HG02759 (cell line): ENCODE measurements around the gene NKX6-1.

Experiments
- ATAC-seq: cut with Tn5 transposase; IDR thresholded peaks from one replicate; pipeline ENCODE4 v1.9.1; 2021; ENCODE audit warnings: mild to moderate bottlenecking, moderate library complexity; ENCODE audit not compliant: unreplicated experiment

The NKX6-1 gene

GRCh38 chr4:84480082-84480481 is 19.0 kb downstream of the NKX6-1 start:
- no peak for ATAC-seq

DNA sequence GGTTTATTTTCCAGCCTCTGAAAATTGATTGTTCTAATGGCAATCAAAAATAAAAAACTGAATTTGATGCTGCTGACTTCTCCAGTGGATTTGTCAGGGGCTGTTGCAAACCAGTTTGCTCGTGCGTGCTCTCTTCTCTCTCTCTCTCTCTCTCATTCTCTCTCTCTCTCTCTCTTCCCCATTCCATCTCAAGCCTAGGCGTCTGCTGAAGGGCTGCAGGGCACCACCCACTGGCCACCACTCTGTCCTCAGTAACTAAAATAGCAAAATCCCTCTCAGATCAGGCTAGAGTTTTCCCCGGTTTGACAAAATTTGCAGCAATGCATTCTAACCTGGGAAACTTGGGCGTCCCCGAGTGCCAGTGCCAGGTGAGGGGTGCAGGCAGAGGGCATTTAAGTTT is 19.4 kb downstream of the NKX6-1 start:
- ATAC-seq = no peak

DNA sequence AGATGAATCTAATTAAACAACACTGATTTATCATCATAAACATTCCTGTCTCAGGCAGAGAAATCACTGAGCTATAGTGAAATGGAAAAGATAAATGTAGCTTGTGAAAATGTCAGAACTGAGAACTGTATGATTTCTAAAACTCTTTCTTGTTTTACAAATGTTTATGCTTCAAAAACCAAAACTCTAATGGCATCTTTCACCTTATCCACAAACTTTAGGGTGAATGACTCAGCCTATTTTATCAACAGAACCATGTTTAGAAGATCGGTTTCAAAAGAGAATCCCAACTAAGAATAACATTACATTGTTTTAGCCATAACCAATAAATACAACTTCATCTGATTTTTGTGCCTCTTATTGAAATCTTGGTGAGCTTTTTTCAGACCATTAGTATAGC is 21.4 kb downstream of the NKX6-1 start:
- ATAC-seq = no peak

DNA sequence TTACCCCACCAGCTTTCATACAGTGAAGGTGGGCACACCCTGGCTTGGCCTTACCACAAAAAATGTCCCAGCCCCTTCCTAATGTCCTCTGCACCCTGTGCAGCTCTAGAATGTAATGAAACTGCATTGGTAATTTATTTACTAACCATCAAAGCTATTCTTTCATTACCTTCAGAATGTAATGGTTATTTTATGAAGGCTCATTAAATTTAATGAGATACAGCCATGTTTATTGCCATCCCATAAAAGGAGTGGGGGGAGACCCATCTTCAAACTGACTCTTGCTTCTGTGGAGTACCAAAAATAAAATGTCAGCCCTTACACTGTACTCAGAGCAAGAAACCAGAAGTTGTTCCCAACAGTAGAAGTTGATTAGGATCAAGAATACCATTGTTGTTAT is 25.0 kb downstream of the NKX6-1 start:
- no peak for ATAC-seq

DNA sequence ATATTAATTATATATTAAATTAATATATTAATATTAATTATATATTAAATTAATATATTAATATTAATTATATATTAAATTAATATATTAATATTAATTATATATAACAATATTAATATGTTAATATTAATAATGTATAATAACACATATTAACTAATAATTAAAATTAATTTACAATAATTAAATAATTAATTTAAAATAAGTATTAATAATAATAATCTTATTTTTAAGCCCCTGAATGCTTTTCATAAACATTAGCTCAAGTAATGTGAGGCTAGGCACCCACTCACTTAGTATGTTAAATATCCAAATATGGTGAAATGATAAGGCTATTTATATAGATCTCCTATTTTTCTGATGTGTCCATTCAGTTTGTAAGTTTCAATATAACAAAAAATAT is 26.9 kb downstream of the NKX6-1 start:
- ATAC-seq = no peak

DNA sequence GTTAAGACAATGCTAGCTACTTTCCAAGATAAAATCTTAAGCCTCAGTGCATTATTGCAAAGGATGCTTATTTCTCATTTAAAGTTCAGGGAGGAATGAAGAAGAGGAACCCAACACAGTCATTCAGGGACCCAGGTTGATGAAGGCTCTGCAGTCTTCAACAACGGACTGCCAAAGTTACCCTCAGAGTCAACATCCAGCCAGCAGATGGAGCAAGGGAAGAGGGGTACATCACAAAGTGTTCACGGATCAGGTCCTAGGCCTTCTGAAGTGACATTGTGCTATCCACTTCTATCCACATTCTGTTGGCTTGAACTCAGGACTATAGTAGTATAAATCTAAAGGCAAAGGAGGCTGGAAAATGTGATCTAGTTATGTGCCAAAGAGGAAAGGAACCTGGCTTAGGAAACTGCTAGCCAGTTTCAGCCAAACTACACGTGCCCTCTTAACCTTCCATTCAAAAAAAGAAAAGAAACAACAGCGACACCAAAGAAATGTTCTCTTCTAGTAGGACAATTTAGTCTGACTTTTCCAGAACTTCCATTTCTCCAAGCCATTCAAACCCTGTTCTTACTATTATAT is 28.8 kb downstream of the NKX6-1 start:
- ATAC-seq = no peak

DNA sequence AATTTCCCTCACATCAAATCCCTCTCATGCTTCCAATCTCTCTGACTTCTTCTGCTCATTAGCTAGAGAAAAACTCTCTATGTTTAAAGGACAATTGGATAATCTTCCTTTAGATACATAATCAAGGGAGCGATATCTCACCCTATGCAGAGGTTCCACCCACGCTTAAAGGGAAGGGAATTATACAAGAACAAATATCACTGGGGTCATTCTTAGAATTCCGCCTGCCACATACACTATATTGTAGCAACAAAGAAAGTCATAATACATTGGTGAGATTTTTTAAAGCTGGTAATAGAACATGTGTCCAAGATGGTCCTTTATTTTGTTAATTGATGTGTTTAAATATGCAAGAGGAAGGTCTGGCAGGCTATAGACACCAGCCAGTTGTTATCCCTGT is 31.5 kb downstream of the NKX6-1 start:
- no peak for ATAC-seq

GRCh38 chr4:84459783-84460182 is 39.3 kb downstream of the NKX6-1 start:
- ATAC-seq = no peak

DNA sequence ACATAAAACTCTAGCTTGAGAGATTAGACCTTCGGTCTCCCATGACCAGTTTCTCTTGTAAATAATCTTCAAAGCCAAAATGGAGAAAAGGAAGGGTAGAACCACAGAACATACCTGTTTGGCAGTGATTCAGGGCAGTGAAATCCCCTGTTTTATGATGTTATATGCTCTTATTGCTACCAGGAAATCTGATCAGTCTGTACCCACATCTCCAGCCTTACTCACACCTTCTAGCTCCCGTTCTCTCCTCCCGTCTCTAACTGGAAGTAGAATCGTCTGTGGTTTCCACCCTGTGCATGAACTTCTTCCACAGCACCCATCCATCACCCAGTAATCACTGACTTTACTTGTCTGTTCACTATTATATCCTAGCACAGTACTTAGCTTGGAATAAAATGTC is 42.9 kb downstream of the NKX6-1 start:
- ATAC-seq = no peak

DNA sequence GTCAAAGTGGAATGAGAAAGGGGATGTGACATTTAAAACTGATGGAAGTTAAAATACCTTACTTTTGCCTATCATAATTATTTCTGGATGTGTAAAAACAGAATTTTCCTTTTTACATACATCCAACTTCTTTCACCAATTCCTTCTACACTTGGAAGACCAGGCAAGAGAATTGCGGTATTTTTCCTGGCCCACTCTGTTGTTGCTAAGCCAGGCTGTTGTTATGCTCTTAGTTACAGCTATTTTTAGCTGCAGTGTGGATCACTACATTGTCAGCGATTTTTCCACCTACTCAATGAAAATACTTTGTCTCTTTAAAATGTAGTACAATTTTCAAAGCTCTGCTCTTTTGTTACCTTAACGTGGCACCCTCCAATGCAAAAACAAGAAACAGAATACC is 43.4 kb downstream of the NKX6-1 start:
- ATAC-seq = no peak

GRCh38 chr4:84451546-84451945 is 47.5 kb downstream of the NKX6-1 start:
- no peak for ATAC-seq

- ATAC-seq = no peak
Observed at GRCh38 chr4:84443523-84443922, 55.6 kb downstream of the NKX6-1 start.

DNA sequence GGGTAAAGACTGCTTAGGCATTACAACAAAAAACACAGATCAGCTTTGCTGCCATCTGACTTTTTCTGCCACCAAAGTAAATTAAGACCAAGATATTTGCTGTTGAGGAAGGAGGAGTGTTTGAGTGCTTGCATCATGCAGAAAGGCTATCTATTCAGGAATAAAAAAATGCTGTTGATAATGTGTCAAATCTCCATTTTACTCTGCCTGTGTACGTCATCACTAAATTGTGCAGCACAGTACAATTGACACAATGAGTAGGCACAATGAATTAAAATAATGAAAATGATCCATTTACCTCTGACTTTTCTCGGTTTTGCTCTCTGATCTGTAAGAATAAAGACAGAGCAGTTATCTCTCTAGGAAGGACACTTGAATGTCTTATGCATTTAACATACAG is 56.3 kb downstream of the NKX6-1 start:
- ATAC-seq = no peak
